COLO668 (cell line): ENCODE results near the gene HELZ.
"Not testable (repeated sequence)": the region's sequence is repeated elsewhere in the genome, so short reads cannot be mapped to it uniquely, and the experiment has no call there.

Experiments
- DNase-seq: peaks from one replicate; lab custom pipeline; 2025; ENCODE audit not compliant: unreplicated experiment; lab: John Stamatoyannopoulos, UW

The HELZ gene

DNA sequence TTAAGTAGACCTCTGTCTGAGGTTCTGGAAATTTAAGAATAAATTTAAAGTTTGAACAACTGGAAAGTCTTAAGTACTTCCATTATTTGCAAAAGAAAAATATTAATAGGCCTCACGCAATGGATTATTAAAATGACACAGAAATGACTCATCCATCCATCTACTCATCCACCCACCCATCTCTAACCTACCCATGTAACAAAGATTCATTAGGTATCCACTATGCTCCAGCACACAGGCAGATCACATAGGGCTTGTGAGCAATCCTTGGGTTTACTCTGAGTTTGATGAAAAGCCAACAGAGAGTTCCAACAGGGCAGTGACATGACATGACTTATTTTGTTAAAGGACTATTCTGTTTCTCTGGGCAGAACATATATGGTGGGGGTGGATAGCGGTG lies 93.3 kb downstream of the HELZ start:
- DNase-seq: no peak

GRCh38 chr17:67150826-67151225 lies 94.2 kb downstream of the HELZ start:
- DNase-seq: no peak

- DNase-seq: no peak
These were observed 96.6 kb downstream of the HELZ start for GRCh38 chr17:67148352-67148751.

- no peak for DNase-seq
These were observed 99.7 kb downstream of the HELZ start for GRCh38 chr17:67145183-67145805.

- no peak for DNase-seq
These were observed 101.7 kb downstream of the HELZ start for GRCh38 chr17:67143318-67143717.

GRCh38 chr17:67142030-67142429 lies 103.0 kb downstream of the HELZ start:
- not testable (repeated sequence) for DNase-seq

GRCh38 chr17:67139784-67140665 lies 105.0 kb downstream of the HELZ start:
- no peak for DNase-seq

GRCh38 chr17:67139289-67139688 lies 105.7 kb downstream of the HELZ start:
- DNase-seq: no peak

GRCh38 chr17:67138392-67138791 lies 106.6 kb downstream of the HELZ start:
- DNase-seq: no peak

DNA sequence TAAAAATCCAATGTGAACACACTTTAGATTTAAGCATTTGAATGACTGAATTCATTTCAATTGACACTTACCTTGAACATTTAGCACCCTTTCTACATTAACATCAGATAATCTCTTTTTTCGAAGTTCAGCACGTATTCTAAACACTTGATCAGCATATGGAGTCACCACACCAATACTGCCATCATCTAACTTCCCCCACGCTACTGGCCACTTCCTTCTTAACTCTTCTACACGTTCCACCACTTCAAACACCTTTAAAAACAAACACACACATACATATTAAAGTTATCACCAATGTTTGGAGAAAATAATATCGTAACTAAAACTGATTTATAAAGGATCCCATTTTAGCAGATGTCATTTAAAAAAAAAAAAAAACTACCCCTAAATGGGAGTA lies 107.1 kb downstream of the HELZ start:
- DNase-seq: no peak

- no peak for DNase-seq
These were observed 108.0 kb downstream of the HELZ start for GRCh38 chr17:67137026-67137370.

- DNase-seq: no peak
These were observed 108.6 kb downstream of the HELZ start for GRCh38 chr17:67136191-67137025.

DNA sequence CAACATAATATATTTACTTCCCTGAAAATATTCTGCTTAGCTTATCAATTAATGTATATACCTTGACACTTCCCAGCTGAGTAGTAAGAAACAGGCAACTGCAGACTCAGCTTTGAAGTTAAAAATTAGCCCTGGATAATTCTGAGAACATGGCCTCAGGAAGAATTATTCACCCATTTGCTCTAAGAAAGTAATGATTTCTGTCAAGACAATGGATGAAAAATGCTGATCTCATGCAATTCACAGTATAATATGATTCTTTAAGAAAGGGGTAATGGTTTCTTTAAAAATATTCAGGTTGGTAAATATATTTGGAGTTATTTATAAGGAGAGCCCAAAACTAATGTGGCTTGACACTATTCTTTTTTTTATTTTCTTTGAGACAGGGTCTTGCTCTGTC lies 111.8 kb downstream of the HELZ start:
- DNase-seq: no peak

DNA sequence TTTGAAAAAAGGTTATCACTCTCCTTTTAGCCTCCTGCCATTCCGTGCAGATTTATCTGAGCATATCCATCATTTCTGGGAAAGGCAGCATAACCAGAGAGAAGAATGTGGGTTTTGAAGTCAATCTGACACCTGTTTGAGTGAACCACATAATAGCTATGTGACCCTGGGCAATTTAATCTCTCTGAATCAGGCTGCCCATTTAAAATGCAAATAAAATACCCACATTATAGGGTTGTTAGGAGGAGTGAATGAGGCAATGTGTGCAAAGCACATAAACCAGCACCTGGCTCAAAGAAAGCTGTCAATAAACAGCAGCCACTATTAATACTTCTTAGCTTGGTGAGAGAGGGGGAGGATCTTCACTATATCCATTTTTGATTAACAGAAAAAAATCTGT lies 112.6 kb downstream of the HELZ start:
- DNase-seq: peak; percentile 10

- no peak for DNase-seq
These were observed 114.2 kb downstream of the HELZ start for GRCh38 chr17:67130768-67131167.

- DNase-seq: no peak
These were observed 115.7 kb downstream of the HELZ start for GRCh38 chr17:67129283-67129682.

DNA sequence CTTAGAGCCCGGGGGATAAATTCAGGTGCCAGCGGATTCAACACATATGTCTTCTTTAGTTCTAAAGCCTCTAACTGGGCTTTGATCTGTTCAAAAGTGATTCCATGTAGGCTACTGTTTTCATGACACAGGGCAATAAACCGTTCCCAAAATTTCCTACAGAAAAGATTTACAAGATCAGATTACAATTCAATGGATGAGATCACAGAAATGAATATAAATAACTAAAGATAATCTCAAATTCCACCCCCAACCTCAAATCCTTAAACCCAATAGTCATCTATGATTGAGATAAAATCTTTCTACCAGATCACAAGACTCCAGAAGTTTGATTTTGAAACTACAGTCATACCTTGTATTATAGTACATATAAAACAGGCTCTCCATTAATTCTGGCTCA lies 116.3 kb downstream of the HELZ start:
- no peak for DNase-seq

DNA sequence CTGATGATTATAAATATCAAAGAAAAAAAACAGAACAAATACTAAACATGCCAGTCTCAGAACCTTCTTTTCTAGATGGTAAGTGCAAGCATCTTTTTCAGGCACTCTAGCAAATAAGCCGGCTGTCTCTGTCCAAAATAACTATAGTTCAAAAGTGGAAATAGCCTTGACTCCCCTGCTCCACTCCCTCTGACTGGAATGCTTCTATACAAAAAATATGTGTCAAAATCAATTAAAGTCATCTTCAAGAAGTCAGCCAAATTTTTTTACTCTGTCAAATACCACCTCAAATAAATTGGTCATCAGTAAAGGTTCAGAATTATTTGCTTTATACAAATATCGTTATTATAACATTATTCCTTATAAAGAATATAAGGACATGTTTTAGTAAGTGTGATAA lies 117.1 kb downstream of the HELZ start:
- DNase-seq: no peak

DNA sequence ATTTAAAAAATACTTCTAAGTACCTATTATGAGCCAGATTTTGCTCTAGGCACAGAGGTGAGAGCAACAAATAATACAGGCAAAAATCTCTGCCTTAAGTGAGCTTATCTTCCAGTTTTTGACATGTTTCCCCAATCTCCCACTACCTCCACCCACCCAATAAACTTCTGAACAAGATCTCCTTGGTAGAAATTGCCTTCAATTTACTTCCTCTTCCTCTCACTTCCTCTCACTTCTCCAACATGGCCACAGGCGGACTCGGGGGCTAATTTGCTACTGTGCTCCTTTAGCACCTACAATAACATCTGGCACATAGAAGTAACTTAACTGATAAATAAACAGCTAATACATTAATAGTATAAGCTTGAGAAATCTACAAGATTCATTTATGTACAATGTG lies 118.0 kb downstream of the HELZ start:
- DNase-seq: no peak

DNA sequence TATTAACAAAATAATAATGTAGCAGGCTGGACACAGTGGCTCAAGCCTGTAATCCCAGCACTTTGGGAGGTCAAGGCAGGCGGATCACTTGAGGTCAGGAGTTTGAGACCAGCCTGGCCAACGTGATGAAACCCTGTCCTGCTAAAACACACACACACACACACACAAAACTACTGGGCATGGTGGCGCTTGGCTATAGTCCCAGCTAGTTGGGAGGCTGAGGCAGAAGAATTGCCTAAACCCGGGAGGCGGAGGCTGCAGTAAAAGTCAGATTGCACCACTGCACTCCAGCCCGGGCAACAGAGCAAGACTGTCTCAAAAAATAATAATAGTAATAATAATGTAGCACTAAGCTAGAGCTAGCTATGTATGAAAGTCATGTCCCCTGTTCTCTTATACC lies 118.5 kb downstream of the HELZ start:
- not testable (repeated sequence) for DNase-seq

GRCh38 chr17:67125924-67126323 lies 119.1 kb downstream of the HELZ start:
- no peak for DNase-seq

DNA sequence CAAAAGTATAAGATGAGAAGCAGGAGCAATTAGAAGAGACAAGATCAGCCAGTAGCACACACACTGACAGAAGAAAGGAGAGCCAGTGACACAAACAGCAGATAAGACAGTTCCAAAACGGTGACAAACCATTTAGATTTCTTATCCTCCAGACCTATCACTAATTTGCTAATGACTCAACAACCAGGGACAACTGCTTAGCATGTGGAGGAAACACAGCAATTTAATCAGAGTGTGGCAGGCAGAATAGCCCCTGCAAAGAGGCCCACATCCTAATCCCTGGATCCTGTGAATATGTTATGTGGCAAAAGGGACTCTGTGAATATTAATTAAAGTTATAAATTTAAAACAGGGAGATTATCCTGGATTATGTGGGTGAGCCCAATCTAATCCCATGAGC lies 119.6 kb downstream of the HELZ start:
- no peak for DNase-seq
